Breast epithelium (tissue), 3 donors: ENCODE results near the gene LASP1NB.

Source experiments
- POLR2A ChIP-seq: fragments of 450-650 bp; IDR thresholded peaks from one replicate; pipeline ENCODE4 v1.6.1; 2016; ENCODE audit warnings: antibody characterized with exemption, mild to moderate bottlenecking, moderate library complexity
- POLR2AphosphoS5 ChIP-seq, 3 donors: sonication (generic); formaldehyde crosslinking; IDR thresholded peaks; one replicate each; pipeline ENCODE4 v1.6.1; 2017; ENCODE audit warnings: antibody characterized with exemption in 3 of 3
- TF ChIP-seq, protein P1 (sequence below), 3 donors: fragments of 450-650 bp; IDR thresholded peaks; one replicate each; pipeline ENCODE4 v1.5.1; 2016 to 2017; ENCODE audit warnings: antibody characterized with exemption in 3 of 3, mild to moderate bottlenecking in 3 of 3, moderate library complexity in 3 of 3

DNA sequence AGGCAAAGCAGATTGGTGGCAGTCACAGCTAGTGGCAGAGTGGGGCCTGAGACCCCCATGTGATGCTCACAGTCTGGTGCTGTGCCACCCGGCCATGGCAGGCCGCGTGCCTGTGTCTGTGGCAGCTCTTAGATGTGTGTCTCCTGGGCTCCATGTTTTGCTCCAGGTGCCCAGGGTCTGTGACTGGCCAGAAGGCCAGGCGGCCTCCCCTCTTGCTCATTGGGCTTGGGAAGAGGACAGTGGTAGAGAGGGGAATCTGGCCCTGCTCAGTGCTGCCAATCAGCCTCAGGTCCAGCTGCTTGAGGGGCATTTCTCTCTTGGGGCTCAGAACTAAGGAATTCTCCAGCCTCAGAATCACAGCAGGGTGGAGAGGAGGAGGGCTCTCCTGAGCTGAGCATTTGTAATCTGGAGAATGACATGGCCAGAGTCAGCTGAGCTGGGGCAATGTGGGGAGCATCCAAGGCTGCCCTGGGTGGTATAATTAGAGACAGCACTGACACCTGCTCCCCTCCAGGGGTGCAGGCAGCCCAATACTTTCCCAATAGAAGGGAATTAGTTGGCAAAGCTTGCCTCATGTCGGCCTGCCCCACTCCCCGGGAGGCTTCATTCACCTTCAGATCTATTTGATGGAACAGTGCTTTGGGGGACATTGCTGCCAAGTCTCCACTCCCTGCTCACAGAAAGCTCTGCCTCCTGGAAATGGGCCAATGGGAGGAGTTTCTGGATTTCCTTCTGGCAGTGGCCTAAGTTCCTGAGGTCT, 2.7 kb upstream of the LASP1NB start:
- TF ChIP-seq, protein P1, sequence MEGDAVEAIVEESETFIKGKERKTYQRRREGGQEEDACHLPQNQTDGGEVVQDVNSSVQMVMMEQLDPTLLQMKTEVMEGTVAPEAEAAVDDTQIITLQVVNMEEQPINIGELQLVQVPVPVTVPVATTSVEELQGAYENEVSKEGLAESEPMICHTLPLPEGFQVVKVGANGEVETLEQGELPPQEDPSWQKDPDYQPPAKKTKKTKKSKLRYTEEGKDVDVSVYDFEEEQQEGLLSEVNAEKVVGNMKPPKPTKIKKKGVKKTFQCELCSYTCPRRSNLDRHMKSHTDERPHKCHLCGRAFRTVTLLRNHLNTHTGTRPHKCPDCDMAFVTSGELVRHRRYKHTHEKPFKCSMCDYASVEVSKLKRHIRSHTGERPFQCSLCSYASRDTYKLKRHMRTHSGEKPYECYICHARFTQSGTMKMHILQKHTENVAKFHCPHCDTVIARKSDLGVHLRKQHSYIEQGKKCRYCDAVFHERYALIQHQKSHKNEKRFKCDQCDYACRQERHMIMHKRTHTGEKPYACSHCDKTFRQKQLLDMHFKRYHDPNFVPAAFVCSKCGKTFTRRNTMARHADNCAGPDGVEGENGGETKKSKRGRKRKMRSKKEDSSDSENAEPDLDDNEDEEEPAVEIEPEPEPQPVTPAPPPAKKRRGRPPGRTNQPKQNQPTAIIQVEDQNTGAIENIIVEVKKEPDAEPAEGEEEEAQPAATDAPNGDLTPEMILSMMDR (IDR thresholded peaks at IDR 0.05) = no peak
- TF ChIP-seq POLR2A (no peak), POLR2AphosphoS5 (IDR thresholded peaks at IDR 0.05) (no peak)
